Stimulated activated naive CD8-positive, alpha-beta T cell treated with anti-CD3 and anti-CD28 coated beads, Interleukin-15, amount 100 ng/mL, for 72 hours (primary cell): ENCODE measurements around the gene PFKFB3.
"Not testable (repeated sequence)": the region's sequence is repeated elsewhere in the genome, so short reads cannot be mapped to it uniquely, and the experiment has no call there.

Source experiments
- ATAC-seq: fragments of 150-1000 bp; cut with Tn5 transposase; 2 replicates; pipeline ENCODE4 v1.10.0; 2021; ENCODE audit warnings: mild to moderate bottlenecking, moderate library complexity
- DNase-seq, 2 donors: peaks; one replicate each; pipeline ENCODE4 v3.0.0; 2021 to 2022
- H3K27ac Mint-ChIP-seq, 2 donors: one replicate each; pipeline ENCODE4 v1.8.0; 2022; ENCODE audit warnings: mild to moderate bottlenecking in 2 of 2, mixed read lengths in 2 of 2, moderate library complexity in 2 of 2
- H3K27me3 Mint-ChIP-seq: one replicate; pipeline ENCODE4 v1.8.0; 2022; ENCODE audit warnings: mixed read lengths
- H3K4me1 Mint-ChIP-seq: one replicate; pipeline ENCODE4 v1.8.0; 2022; ENCODE audit warnings: mild to moderate bottlenecking, mixed read lengths
- H3K4me3 Mint-ChIP-seq, 2 donors: one replicate each; pipeline ENCODE4 v1.8.0; 2022; ENCODE audit warnings: mild to moderate bottlenecking in 2 of 2, mixed read lengths in 2 of 2, moderate library complexity in 1 of 2
- H3K9me3 Mint-ChIP-seq, 2 donors: one replicate each; pipeline ENCODE4 v1.8.0; 2022; ENCODE audit warnings: mixed read lengths in 2 of 2

PFKFB3 gene

DNA sequence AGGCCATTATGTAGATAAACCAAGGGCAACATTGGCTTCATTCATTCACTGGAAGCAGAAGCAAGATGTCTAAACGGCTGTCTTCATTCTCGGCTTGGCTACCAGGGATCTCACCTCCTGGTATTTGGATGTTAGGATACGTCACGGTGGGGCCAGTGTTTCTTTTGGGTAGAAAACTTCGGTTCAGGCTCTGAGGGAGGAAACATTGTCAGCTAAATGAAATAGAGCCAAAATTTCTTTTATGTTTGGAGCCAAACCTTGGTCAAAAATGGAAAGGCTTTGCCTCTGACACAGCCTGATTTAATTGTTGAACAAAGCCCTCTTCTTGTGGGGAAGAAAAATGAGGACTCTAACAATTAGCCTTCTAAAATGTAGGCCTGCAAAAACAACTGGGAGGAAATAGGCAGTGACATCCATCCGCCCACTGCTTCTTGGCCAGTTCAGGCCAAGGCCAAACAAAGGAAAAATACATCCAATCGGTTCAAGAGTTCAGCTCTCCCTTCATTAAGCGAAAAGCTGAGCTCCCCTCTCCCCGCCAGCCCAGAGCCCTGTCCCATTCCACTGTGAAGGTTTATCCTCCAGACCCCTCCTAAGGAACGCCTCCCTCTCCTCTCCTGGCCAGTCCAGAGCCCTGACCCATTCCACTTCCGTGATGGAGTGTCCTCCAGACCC is 44.4 kb downstream of the PFKFB3 start:
- peak overlapping the region in 1 of 2 donors; percentile 57 for H3K27ac Mint-ChIP-seq
- no peak overlapping the region for H3K4me3 Mint-ChIP-seq
- DNase-seq = no peak
- no peak for ATAC-seq
- no peaks in the 10 kb centered on the region for H3K9me3 Mint-ChIP-seq
- H3K27me3 Mint-ChIP-seq = no peaks in the 10 kb centered on the region
- H3K4me1 Mint-ChIP-seq = no peaks in the 10 kb centered on the region

GRCh38 chr10:6248908-6249307 is 46.2 kb downstream of the PFKFB3 start:
- not testable (repeated sequence) for H3K4me1 Mint-ChIP-seq, H3K4me3 Mint-ChIP-seq, H3K27ac Mint-ChIP-seq, ATAC-seq, H3K9me3 Mint-ChIP-seq, H3K27me3 Mint-ChIP-seq, DNase-seq

GRCh38 chr10:6249698-6250097 is 47.0 kb downstream of the PFKFB3 start:
- ATAC-seq = no peak
- Mint-ChIP-seq H3K27me3 (no peaks in the 10 kb centered on the region), H3K4me1 (peaks cover 14% of the 10 kb centered on the region), H3K4me3 (no peak overlapping the region), H3K27ac (no peak overlapping the region), H3K9me3 (no peaks in the 10 kb centered on the region)
- DNase-seq = no peak

GRCh38 chr10:6250745-6251144 is 48.0 kb downstream of the PFKFB3 start:
- Mint-ChIP-seq H3K9me3 (no peaks in the 10 kb centered on the region), H3K4me1 (peaks cover 14% of the 10 kb centered on the region), H3K27me3 (no peaks in the 10 kb centered on the region), H3K4me3 (no peak overlapping the region), H3K27ac (no peak overlapping the region)
- ATAC-seq (no peak), DNase-seq (no peak)

GRCh38 chr10:6254201-6254600 is 51.5 kb downstream of the PFKFB3 start:
- DNase-seq = no peak
- Mint-ChIP-seq H3K27me3 (no peaks in the 10 kb centered on the region), H3K4me3 (peak overlapping the region in 1 of 2 donors; percentile 25), H3K4me1 (peaks cover 14% of the 10 kb centered on the region), H3K27ac (peak overlapping the region in 1 of 2 donors; percentile 88), H3K9me3 (peaks cover 5 to 7% of the 10 kb centered on the region in 2 donors)
- peak; percentile 97 for ATAC-seq

- peaks cover 14% of the 10 kb centered on the region for H3K4me1 Mint-ChIP-seq
- no peaks in the 10 kb centered on the region for H3K27me3 Mint-ChIP-seq
- peaks cover 13 to 17% of the 10 kb centered on the region in 2 donors for H3K9me3 Mint-ChIP-seq
- no peak for DNase-seq
- H3K27ac Mint-ChIP-seq = no peak overlapping the region
- no peak for ATAC-seq
- no peak overlapping the region for H3K4me3 Mint-ChIP-seq
Observed at GRCh38 chr10:6255548-6256061, 52.9 kb downstream of the PFKFB3 start.

- Mint-ChIP-seq H3K27me3 (no peaks in the 10 kb centered on the region), H3K27ac (peak overlapping the region in 1 of 2 donors; percentile 23), H3K9me3 (peaks cover 13 to 25% of the 10 kb centered on the region in 2 donors), H3K4me1 (peaks cover 14% of the 10 kb centered on the region), H3K4me3 (no peak overlapping the region)
- ATAC-seq (no peak), DNase-seq (no peak)
Observed at GRCh38 chr10:6256439-6256838, 53.7 kb downstream of the PFKFB3 start.

DNA sequence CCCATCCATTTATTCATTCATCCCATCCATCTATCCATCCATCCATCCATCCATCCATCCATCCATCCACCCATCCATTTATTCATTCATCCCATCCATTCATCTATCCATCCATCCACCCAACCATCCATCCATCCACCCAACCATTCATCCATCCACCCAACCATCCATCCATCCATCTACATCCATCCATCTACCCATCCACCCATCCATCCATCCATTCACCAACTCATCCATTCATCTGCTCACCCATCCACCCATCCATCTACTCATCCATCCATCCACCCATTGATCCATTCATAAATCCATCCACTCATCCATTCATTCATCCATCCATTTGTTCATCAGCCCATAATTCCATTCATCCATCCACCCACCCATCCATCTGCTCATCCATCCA is 56.4 kb downstream of the PFKFB3 start:
- DNase-seq (no peak), ATAC-seq (no peak)
- no peak overlapping the region for H3K4me3 Mint-ChIP-seq
- H3K4me1 Mint-ChIP-seq = peaks cover 4% of the 10 kb centered on the region
- peaks cover 19 to 35% of the 10 kb centered on the region in 2 donors for H3K9me3 Mint-ChIP-seq
- no peak overlapping the region for H3K27ac Mint-ChIP-seq
- H3K27me3 Mint-ChIP-seq = no peaks in the 10 kb centered on the region

- no peak for DNase-seq
- no peaks in the 10 kb centered on the region for H3K27me3 Mint-ChIP-seq
- H3K4me1 Mint-ChIP-seq = peaks cover under 1% of the 10 kb centered on the region
- no peak overlapping the region for H3K4me3 Mint-ChIP-seq
- no peak overlapping the region for H3K27ac Mint-ChIP-seq
- peaks cover 19 to 35% of the 10 kb centered on the region in 2 donors for H3K9me3 Mint-ChIP-seq
- ATAC-seq = no peak
Observed at GRCh38 chr10:6260843-6261242, 58.1 kb downstream of the PFKFB3 start.

- peaks cover 2 to 7% of the 10 kb centered on the region in 2 donors for H3K9me3 Mint-ChIP-seq
- H3K4me1 Mint-ChIP-seq = peaks cover 67% of the 10 kb centered on the region
- peak overlapping the region in 1 of 2 donors; percentile 54 for H3K27ac Mint-ChIP-seq
- H3K27me3 Mint-ChIP-seq = no peaks in the 10 kb centered on the region
- DNase-seq (no peak), ATAC-seq (no peak)
- peak overlapping the region in 1 of 2 donors; percentile 29 for H3K4me3 Mint-ChIP-seq
Observed at GRCh38 chr10:6267941-6268340, 65.2 kb downstream of the PFKFB3 start.

- Mint-ChIP-seq H3K4me1 (peaks cover 73% of the 10 kb centered on the region), H3K27me3 (no peaks in the 10 kb centered on the region), H3K9me3 (no peaks in the 10 kb centered on the region), H3K4me3 (peak overlapping the region; percentile 54 to 72), H3K27ac (peak overlapping the region; percentile 77 to 92)
- ATAC-seq (no peak), DNase-seq (no peak)
Observed at GRCh38 chr10:6269432-6269831, 66.7 kb downstream of the PFKFB3 start.

DNA sequence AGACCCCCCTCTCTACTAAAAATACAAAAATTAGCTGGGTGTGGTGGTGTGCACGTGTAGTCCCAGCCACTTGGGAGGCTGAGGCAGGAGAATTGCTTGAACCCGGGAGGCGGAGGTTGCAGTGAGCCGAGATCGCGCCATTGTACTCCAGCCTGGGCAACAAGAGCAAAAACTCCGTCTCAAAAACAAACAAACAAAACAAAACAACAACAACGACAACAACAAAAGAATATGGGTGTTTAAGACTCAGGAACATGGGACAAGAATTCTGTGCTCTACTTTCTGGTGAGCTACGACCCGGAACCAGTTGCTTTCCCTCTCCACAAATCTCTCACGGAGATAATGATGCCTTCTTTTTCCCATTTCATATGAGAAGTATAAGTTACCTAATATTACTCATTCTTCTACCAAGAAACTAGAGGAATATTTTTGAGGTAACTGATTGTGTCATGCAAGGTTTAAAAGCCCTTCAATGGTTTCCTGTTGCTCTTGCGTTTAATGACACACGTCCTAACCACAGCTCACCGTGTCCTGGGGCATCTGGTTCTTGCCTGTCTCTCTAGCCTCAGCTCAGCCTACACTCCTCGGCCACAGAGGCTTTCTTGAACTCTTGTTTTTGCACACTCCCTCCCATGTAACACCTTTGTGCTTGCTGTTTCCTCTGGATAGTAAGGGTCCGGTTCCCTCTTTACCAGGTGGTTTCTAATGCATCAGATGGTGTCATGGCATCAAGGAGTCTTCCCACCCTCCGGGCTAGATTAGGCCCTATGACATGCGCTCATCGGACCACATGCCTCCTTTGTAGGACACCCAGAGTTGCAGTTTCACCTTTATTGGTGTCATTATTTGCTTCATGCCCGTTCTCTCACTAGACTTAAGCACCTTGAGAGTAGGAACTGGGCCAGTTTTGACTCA is 67.5 kb downstream of the PFKFB3 start:
- peak overlapping the region; percentile 68 to 72 for H3K4me3 Mint-ChIP-seq

GRCh38 chr10:6270951-6271350 is 68.2 kb downstream of the PFKFB3 start:
- Mint-ChIP-seq H3K27ac (peak overlapping the region; percentile 79 to 92), H3K4me1 (peaks cover 84% of the 10 kb centered on the region), H3K9me3 (no peaks in the 10 kb centered on the region), H3K27me3 (no peaks in the 10 kb centered on the region), H3K4me3 (peak overlapping the region; percentile 49 to 72)
- DNase-seq (no peak), ATAC-seq (no peak)

More for the DNA sequence above, 67.5 kb downstream of the PFKFB3 start:
- no peaks in the 10 kb centered on the region for H3K27me3 Mint-ChIP-seq
- ATAC-seq = peak; percentile 94
- no peaks in the 10 kb centered on the region for H3K9me3 Mint-ChIP-seq
- peak overlapping the region; percentile 79 to 92 for H3K27ac Mint-ChIP-seq
- peak; percentile 76 to 93 for DNase-seq
- H3K4me1 Mint-ChIP-seq = peaks cover 79% of the 10 kb centered on the region

GRCh38 chr10:6271663-6272062 is 68.9 kb downstream of the PFKFB3 start:
- DNase-seq = peak in 1 of 2 donors; percentile 13
- H3K4me1 Mint-ChIP-seq = peaks cover 82% of the 10 kb centered on the region
- peak overlapping the region; percentile 49 to 72 for H3K4me3 Mint-ChIP-seq

DNA sequence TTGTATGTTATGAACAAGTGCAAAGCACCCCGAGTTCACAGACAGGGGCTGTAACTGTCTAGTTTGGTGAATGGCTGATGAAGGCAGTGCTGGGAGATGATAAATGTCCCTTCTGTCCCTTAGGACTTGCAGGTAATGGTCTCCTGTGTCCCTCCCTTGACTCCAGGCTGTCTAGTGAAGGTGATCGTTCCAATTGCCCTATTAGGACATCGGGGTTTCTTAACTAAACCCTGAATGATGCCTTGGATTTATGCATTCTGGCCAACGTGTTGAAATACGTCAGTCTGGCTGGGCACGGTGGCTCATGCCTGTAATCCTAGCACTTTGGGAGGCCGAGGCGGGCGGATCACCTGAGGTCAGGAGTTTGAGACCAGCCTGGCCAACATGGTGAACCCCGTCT is 69.4 kb downstream of the PFKFB3 start:
- DNase-seq (no peak), ATAC-seq (no peak)
- peaks cover 82% of the 10 kb centered on the region for H3K4me1 Mint-ChIP-seq
- H3K27ac Mint-ChIP-seq = peak overlapping the region in 1 of 2 donors; percentile 86
- H3K27me3 Mint-ChIP-seq = no peaks in the 10 kb centered on the region
- H3K9me3 Mint-ChIP-seq = peaks cover 0 to 5% of the 10 kb centered on the region in 2 donors
- H3K4me3 Mint-ChIP-seq = peak overlapping the region in 1 of 2 donors; percentile 49

More at GRCh38 chr10:6271663-6272062, 68.9 kb downstream of the PFKFB3 start:
- Mint-ChIP-seq H3K9me3 (peaks cover 0 to under 1% of the 10 kb centered on the region in 2 donors), H3K27ac (no peak overlapping the region), H3K27me3 (no peaks in the 10 kb centered on the region)
- no peak for ATAC-seq

DNA sequence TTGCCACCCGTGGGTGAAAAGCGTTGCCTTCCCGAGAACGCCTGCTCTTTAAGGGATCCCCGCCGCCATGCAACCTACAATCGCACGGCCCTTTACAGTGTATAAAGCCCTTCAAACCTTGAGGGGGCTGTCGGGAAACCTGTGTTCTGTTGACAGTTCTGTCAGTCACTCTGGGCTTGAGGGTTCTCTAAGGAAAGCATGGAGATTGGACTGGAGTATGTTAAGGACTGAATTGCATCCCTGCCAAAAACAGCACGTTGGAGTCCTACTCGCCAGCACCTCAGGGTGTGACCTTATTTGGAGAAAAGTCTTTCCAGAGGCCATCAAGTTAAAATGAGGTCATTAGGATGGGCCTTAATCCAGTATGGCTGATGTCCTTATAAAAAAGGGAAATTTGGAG is 70.6 kb downstream of the PFKFB3 start:
- ATAC-seq (no peak), DNase-seq (no peak)
- H3K9me3 Mint-ChIP-seq = peaks cover 0 to 11% of the 10 kb centered on the region in 2 donors
- no peak overlapping the region for H3K4me3 Mint-ChIP-seq
- H3K27ac Mint-ChIP-seq = no peak overlapping the region
- no peaks in the 10 kb centered on the region for H3K27me3 Mint-ChIP-seq
- H3K4me1 Mint-ChIP-seq = peaks cover 77% of the 10 kb centered on the region
